Caki2 (cell line): ENCODE data around the gene POTEJ. TPM values are rescaled to one million over a fixed set of nuclear protein-coding genes. Genes with fewer than 3 reads are reported as not detected.
"Not testable (repeated sequence)": the region's sequence is repeated elsewhere in the genome, so short reads cannot be mapped to it uniquely, and the experiment has no call there.

Experiments used
- DNase-seq: peaks from one replicate; pipeline ENCODE4 v3.0.0-alpha.2; 2015; ENCODE audit warnings: low read depth
- in situ Hi-C: cut with HindIII; loops from 2 replicates; pipeline ENCODE4 v1.10.0; 2016; ENCODE audit warnings: low sequenced_read_pairs, low pct_unique_long_range_greater_than_20kb, mixed read lengths
- total RNA-seq: library from RNA; depleted of rRNA; stranded (reverse); fragments of >200 nt; shearing (Covaris generic); gene quantifications from 2 replicates; pipeline ENCODE4 v1.2.3, GENCODE V29; 2014; ENCODE audit warnings: low replicate concordance; rRNA removed

Gene POTEJ
- not detected in 2 replicates for total RNA-seq

DNA sequence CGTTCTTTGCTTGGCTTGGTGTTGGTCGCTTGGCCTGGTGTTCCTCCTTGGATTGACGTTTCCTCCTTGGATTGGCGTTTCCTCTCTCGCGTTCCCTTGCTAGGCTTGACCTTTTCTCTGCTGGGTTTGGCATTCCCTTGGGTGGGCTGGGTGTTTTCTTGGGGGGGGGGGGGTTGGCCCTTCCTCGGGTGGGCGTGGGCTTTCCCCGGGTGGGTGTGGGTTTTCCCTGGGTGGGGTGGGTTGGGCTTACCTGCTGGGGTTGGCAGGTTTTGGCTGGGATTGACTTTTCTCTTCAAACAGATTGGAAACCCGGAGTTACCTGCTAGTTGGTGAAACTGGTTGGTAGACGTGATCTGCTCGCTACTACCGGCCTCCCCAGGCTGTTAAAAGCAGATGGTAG, at the start of gene POTEJ:
TSS of gene POTEJ (plus strand) at position 301 of the 400 bp plus-strand sequence. CDS start at position 394, 93 bp downstream.
- DNase-seq, in situ Hi-C loops: not testable (repeated sequence)

DNA sequence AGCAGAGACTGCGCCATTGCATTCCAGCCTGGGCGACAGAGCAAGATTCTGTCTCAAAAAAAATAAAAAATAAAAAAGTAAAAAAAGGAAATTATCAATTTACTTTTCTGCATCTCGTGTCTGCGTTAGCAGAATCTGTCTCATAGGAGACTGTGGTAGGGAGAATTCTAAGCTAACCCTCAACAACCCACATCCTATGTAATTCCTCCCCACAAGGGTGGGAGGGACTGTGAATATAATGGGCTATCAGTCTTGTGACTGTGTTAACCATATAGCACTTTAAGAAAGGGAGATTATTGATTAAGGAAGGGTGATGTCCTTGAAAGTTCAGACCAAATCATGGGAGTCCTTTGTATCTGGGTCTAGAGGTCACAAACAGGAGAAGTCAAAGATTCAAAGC, 45.1 kb upstream of the POTEJ start:
- in situ Hi-C loops, DNase-seq: not testable (repeated sequence)

DNA sequence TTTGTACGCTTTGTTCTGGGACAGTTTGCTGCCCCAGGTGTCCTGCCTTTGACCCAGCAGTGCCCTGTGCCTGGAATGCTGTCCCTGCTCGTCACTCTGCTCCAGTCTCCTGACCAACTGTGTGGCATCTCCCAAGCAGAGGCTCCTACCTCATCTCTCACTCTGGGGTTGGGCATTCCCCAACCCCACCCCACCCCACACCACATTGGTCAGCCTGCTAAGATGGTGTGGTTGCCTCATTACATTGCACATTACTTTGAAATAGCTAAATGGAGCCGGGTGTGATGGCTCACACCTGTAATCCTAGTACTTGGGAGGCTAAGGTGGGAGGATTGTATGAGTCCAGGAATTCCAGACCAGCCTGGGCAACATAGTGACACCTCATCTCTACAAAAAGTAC, 39.3 kb upstream of the POTEJ start:
- in situ Hi-C loops, DNase-seq: not testable (repeated sequence)

DNA sequence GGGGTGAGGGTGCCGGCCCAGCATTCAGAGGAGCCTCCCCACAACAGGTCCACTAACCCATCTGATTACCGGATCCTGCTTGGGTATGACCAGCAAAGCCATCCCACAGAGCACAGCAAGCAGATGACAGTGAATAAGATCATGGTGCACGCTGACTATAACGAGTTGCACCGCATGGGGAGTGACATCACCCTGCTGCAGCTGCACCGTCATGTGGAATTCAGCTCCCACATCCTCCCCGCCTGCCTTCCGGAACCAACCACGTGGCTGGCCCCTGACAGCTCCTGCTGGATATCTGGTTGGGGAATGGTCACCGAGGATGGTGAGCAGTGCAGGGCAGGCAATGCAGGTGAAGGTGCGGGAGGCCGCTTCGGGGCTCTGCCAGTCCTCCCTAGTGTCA, 37.0 kb upstream of the POTEJ start:
- DNase-seq, in situ Hi-C loops: not testable (repeated sequence)

DNA sequence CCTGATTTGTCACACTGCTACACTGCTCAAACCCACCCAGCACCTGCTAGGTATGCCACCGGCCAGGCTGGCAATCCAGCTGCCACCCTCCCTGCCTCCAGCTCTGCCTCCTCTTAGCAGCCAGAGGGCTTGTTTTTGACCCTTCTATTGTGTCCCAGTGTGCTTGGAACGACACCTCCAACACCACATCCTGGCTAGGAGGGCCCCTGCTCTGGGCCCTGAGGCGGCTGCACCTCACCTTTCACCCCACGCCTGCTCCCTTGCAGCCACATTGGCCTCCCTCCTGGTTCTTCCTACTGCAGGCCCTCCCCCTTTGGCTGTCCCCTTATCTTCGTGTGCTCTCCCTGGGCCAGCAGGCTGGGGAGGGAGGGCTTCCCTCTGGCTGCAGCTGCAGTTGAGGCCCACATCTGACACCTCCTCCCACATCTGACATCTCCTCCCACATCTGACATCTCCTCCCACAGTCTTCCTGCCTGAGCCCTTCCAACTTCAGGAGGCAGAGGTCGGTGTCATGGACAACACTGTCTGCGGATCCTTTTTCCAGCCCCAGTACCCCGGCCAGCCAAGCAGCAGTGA, 34.9 kb upstream of the POTEJ start:
- in situ Hi-C loops, DNase-seq: not testable (repeated sequence)

DNA sequence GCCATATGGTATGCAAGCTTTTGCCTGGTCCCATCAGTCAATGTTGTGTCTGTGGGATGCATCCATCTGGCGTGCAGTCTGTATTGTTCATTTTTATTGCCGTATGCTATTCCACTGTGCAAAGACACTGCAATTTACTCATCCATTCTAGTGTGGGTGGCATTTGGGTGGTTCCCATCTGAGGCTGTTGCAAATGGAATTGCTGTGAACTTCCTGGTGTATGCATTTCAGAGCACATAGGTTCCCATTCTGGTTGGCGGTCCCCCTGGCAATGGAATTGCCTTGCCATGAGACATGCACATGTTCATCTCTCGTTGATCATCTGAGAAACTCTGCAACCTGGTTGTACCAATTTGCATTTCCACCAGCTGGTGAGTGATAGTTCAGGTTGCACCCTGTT, 33.7 kb upstream of the POTEJ start:
- DNase-seq, in situ Hi-C loops: not testable (repeated sequence)

DNA sequence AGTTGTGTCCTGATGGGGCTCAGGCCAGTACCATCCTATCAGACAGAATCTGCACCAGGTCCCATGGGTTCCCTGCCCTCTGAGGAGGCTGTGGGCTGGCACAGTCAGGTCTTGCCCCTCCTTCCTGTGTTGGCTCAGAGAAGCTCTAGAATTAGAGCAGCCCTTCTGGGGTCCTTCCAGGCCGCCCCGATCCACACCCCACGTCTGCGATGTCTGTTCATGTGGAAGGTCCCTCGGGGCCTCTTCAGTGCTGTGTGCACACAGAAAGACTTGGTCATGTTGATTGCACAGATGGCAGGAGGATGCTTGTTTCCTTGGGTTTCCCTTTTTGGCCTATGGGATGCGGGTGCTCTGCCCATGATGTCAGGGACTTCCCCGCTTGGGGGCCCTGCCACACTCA, 32.1 kb upstream of the POTEJ start:
- DNase-seq, in situ Hi-C loops: not testable (repeated sequence)

DNA sequence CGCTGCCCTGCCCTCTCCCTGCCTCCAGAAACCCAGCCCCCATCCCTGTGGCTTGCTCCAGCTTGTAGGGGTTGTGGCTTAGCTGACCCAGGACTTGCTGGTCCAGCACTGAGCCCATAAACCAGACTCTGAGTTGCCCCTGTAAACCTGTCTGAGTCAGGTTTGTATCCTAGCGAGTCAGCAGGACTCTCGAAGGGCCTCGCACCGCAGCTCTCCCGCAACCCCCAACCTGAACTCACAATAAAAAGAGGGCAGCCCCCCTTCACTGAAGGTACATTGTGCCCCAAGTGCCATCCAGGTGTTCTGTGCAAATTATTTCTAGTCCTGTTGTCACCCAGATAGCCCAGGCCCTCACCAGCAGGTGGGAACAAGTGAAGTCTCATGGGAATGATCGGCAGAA, 29.7 kb upstream of the POTEJ start:
- in situ Hi-C loops, DNase-seq: not testable (repeated sequence)

DNA sequence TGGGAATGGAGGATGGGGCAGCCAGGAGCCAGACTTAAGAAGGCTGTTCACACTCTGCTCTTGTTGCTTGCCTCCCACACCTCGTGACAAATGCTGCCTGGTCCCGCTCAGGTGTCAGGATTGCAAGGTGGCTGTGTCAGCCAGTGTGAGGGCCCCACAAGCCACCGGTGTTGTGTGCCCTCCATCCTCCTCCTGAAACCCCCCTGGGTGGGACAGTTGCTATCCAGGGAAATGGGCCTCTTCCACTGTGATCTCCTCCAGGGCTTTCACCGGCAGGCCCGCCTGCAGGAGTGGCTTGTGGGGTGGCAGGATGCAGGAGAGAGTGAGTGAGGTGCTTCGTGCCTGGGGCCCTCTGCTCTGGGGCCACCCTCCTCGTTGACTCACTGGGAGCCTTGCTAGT, 28.3 kb upstream of the POTEJ start:
- in situ Hi-C loops, DNase-seq: not testable (repeated sequence)

DNA sequence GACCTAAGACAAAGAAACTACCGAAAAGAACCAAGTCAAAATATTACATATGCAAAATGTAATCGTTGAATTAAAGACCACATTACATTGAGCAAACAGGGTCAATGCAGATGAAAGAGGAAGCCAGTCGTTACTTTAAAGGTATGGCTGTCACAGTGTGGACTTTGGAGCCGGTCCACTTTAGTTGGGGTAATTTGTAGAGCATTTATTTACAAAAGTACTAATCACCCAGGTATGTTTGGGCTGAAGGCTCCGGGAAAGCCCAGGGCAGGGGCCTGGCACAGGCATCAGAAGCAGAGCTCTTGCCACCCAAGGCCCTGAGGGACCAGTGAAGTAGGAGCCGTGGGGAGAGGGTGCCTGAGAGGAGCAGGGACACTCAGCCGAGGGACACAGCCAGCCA, 27.7 kb upstream of the POTEJ start:
- in situ Hi-C loops, DNase-seq: not testable (repeated sequence)

DNA sequence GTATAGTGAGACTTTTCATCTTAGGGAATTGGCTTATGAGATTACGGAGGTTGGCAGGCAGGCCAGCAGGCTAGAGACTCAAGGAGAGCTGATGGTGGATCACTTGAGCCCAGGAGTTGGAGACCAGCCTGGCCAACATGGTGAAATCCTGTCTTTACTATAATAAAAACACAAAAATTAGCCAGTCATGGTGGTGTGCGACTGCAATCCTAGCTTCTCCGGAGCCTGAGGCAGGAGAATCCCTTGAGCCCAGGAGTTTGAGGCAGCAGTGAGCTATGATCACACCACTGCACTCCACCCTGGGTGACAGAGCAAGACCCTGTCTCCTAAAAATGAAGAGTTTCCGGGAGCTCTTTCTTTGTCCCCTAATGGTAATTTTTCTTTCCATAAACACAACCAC, 26.5 kb upstream of the POTEJ start:
- DNase-seq, in situ Hi-C loops: not testable (repeated sequence)

DNA sequence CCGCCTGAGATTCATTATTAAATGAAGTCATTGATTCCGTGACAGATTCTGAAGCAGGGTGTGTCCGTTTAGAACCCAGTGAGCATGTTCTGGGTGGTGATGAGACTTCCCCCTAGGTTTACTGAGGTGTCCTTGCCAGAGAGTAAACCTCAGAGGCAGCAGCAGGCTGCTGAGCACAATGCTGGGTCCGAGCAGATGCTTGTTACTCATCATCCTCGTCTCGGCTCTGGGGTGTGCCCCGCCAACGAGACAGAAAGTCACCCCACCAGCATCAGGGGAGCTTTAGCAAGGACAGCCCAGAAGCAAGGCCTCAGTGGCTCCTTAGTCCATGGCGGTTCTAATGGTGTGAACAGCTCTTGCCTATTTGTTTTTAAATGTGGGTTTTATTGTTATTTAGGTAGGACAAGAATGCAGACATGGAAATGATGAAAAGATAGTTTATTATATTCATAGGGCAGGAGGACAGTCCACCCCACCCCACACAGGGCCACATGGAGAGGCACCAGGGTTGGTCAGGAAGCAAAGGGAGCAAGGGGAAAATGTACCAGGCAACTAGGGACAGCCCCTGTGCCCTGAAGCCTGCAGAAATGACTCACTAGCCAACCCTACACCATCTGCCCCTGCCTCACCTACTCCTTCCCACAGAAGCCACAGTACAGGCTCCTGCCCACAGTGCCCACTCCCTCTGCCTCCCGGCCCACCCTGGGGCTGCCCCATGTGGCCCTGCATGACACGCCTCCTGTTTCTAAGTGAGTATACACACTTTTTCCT, 22.4 kb upstream of the POTEJ start:
- DNase-seq, in situ Hi-C loops: not testable (repeated sequence)

DNA sequence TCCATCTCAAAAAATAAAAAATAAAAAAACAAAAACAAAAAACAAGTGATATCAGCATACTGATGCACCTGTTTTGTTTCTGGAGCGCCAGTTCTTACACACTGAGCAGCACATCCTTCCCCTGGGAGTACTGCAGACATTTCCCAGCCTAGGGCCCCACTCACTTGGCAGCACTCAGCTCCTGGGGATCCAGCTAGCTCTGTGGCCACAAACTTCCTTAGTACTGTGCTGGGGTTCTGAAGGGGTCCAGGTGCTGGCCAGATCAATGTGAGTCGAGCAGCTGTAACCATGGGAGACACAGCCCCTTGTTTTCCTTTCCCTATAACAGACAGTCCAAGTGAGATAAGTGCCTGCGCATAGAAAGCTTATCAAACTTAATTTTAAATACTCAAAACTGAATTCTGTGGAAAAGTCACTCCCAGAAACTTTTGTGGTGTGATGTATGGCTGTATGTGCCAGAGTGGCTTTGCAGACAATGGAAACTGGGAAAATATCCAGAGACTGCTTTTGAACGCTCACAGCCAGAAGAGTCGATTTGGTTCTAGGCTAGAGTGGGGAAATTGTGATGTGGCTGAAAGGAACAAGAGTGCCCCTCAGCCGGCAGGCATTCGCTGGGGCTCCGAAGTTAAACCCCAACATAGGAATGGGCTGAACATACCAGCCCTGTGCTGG, 20.9 kb upstream of the POTEJ start:
- in situ Hi-C loops, DNase-seq: not testable (repeated sequence)

DNA sequence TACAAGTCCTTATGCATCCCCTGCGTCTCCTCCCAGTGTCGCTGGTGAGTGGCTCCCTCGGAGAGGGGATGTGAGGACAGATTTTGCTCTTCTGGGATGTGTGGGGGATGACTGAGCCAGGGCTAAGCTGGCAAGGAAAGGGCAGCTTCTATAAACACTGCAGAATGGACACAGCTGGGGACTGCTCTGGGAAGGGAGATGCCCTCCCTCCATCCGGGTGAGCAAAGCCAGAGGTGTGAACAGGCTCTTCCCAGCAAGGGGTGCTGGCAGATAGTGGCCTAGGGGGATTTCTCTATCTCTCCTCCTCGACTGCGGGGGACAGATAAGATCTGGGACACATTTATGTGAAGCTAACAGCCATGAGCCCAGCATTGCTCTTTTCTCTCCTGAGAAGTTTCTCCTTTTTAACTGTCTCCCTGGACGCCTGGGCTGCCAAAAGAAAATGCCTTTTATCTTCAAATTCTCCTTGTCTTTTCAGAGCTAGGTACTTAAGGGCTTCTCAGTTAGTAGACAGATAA, 20.3 kb upstream of the POTEJ start:
- in situ Hi-C loops, DNase-seq: not testable (repeated sequence)

DNA sequence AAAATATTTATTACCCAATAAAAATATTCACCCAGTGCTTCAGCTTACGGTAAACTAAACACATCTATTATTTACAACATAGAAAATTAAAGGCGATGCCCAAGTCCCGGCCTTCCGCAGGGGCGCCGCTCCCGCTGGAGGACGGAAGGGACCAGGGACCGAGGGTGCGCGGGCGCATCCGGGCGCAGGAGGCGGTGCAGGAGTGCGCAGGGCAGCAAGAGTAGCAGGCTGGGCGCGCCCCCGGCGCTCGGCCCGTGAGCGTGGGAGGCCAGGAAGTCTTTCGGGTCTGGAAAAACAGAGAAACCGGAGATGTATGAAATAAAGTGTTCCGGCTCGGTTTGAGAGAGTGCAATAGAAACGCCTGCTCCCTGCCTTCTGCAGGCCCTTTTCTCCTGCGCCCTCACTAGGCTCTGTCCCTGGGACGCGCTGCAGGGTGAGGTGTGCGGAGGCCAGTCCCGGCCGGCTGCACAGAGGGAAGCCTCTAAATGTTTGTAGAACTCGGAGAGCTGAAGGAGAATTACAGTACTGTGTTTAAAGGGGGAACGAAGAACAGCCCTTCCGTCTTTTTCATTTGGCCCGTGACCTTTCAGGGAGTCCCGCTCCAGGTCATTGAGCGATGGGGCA, 18.3 kb upstream of the POTEJ start:
- DNase-seq, in situ Hi-C loops: not testable (repeated sequence)

DNA sequence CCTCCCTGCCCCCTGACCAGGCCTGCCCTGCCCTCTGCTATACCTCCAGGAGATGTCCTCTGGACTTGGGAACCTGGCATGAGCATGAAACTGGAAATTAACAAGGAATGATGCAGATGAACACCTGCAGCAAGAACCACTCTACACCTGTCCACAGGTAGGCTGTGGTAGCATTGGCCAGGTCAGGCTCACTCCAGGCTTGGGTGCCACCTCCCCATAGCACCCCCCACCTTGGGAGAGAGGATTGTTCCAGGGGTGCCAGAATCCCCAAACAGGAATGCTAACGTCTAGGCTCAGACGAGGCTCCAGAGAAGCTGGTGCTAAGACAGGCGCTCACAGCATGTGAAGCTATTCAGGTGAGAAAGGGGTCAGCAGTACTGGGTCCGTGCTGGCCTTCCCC, 17.2 kb upstream of the POTEJ start:
- DNase-seq, in situ Hi-C loops: not testable (repeated sequence)

DNA sequence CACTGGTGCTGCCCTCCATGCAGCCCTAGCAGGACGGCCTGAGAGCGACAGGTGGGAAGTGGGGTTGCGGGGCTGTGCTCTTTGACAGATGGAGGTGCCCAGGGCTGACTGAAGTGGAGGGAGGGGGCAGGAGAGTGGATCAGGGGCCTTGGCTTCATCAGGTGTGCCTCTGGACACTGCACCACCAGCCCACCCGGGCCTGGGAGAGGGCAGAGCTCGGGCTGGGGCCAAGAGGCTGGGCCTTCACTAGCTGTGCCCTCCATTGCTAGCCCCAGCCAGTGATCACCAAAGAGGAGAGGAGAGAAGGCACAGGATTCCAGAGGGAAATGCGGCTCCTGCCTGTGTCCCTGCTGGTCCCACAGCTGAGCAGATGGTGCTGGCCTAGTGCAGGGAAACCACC, 14.5 kb upstream of the POTEJ start:
- DNase-seq, in situ Hi-C loops: not testable (repeated sequence)

DNA sequence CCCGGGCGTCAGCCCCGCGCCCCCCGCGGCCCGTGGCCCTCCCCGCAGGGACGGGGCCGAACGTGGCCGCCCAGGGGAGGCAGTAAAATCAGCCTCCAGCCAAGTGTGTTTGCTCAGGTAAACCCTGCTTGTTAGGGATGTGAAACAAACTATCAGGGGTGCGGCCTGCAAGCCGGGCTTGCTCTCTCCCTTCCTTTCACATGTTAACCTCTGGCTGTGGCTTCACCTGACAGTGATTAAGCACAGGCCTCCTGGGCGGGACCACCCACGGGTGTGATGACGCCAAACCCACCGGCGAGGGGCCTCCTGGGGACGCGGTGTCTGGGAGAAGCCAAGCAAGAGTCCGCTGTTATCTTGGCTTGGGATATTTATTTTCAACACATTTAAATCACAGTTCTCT, 13.2 kb upstream of the POTEJ start:
- DNase-seq, in situ Hi-C loops: not testable (repeated sequence)
